ENCODE results near the gene CUX1.

GRCh38 chr7:101772508-101773211, 44.8 kb upstream of the CUX1 start:
- no peak for TF ChIP-seq CTCF (IDR thresholded peaks at IDR 0.05; ENCODE audit: insufficient read depth, low read length)
- TF ChIP-seq REST (IDR thresholded peaks at IDR 0.05; ENCODE audit: insufficient replicate concordance, low read depth), result no peak

All from HL-60 (cell line).